VCaP (cell line): ENCODE results near the gene PPP1R14C.
"Not testable (repeated sequence)": the region's sequence is repeated elsewhere in the genome, so short reads cannot be mapped to it uniquely, and the experiment has no call there.

ENCODE experiments used
- H3K27ac ChIP-seq: fragments of 450-650 bp; 2 replicates; pipeline ENCODE4 v1.5.1; 2017
- CTCF ChIP-seq: fragments of 450-650 bp; conservative IDR thresholded peaks from 2 replicates; pipeline ENCODE4 v1.5.1; 2017; ENCODE audit warnings: mild to moderate bottlenecking, moderate library complexity

The PPP1R14C gene

DNA sequence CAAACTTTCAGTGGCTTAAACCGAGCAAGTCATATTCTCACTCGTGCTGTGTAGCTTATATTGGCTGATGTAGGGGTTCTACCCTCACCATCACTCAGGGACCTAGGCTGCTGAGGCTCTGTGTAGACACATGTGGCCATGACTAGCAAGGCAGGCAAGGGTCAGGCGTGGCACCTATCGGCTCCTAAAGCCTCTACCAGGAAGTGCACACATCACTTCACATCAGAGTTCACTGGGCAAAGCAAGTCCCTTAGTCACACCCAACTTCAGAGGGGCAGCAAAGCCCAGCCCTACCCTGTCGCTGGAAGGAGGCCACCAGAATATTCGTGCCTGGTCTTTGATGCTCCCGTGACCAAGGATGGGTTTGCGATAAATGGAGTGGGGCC, 42.9 kb downstream of the PPP1R14C start:
- TF ChIP-seq CTCF: no peak
- H3K27ac ChIP-seq: no peak overlapping the region

DNA sequence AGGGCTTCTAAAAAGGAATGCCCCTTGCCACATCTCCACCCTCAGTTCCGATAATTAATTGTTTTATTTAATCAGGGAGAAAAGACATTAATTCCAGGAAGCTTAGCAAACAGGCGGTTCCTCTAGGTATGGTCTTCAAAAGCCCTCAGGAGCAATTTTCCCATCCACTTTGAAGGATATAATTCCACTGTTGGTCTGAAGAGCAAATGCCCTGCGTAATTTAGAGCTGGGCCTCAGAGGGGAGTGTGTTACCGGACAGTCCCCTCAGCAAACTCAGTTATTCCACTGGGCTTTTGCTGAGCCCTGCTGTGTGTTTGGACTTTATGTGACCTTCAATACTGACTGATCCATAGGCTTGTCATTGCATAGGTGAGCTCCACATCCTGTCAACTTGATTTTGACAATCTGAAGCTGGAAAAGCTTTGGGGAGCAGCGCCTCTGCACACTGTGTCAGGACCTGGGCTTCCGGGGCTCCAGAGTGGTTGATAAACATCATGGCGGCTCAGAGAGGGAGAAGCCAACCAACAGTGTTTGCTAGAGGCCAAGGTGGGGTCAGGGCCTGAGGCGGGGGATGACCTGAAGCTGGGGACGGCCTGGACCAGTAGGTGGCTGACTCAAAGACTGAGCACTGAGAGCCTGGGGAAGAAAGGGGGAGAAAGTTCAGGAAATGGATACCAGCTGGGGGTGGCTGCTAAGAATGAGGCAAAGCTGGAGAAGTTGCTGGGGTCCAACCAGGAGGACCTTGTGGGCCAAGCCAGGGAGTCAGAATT, 43.5 kb downstream of the PPP1R14C start:
- H3K27ac ChIP-seq: no peak overlapping the region
- no peak for TF ChIP-seq CTCF

GRCh38 chr6:150187433-150187832, 44.6 kb downstream of the PPP1R14C start:
- H3K27ac ChIP-seq: not testable (repeated sequence)

DNA sequence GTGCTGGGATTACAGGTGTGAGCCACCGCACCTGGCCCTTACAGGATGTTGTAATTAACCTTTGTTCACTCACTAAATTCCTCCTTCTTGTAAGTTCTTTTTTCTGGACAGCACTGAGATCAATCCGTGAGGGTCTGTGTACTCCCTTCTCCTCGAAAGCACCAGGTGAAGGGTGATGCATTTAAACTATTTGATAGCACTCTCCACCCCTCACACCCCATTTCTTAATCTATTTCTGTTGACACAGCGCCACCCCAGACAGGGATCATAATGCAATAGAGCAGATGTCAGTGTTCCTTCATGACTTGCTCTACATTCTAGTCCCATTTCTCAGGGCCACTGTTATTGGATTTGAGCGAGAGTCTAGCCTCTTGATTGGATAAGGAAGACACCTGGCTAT, 46.3 kb downstream of the PPP1R14C start:
- no peak overlapping the region for H3K27ac ChIP-seq
- TF ChIP-seq CTCF: no peak

DNA sequence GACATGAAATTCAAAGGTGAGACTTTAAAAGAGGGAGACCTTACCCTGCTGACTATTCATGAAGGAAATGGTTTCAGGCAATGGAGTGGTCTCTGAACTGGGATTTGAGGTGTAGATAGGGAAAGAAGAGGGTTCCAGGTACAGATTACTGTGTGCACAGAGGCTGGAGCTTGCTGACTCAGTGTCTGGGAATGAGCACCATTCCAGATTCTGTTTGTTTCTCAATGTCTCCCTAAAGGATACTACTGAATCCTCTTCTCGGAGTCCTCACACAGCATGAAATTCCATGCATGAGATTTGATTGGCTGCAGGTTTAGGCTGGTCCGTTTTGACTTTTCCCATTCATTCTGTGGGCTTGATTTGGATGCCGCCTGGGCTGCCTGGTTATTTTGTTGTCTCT, 49.0 kb downstream of the PPP1R14C start:
- no peak overlapping the region for H3K27ac ChIP-seq
- no peak for TF ChIP-seq CTCF

- no peak overlapping the region; the same call in 1 of the 2 replicates for H3K27ac ChIP-seq
- TF ChIP-seq CTCF: no peak
These were observed 51.4 kb downstream of the PPP1R14C start for GRCh38 chr6:150194195-150194594.

GRCh38 chr6:150195996-150196417, 53.2 kb downstream of the PPP1R14C start:
- H3K27ac ChIP-seq: no peak overlapping the region
- TF ChIP-seq CTCF: no peak

- TF ChIP-seq CTCF: no peak
- no peak overlapping the region for H3K27ac ChIP-seq
These were observed 54.3 kb downstream of the PPP1R14C start for GRCh38 chr6:150196942-150197745.
